GM12878 (cell line): Measurements from ENCODE around the gene C1orf210.

Experiments used
- YY1 ChIP-seq: IDR thresholded peaks from 2 replicates; pipeline ENCODE4 v1.6.1; 2011; ENCODE audit warnings: low read depth, mild to moderate bottlenecking, low read length
- TF ChIP-seq, protein P1 (sequence below): IDR thresholded peaks from 2 replicates; pipeline ENCODE4 v1.6.1; 2012; ENCODE audit warnings: low read depth, low read length, improper control_type of control experiment
- TF ChIP-seq, protein P2 (sequence below), 3 experiments: IDR thresholded peaks in 2 of 3; conservative IDR thresholded peaks in 1 of 3; 2 replicates each; pipeline ENCODE4 v1.5.1; 2011; ENCODE audit warnings: low read depth in 3 of 3, low read length in 3 of 3, mild to moderate bottlenecking in 3 of 3, control low read depth in 2 of 3, moderate library complexity in 2 of 3, inconsistent platforms in 1 of 3, mixed read lengths in 1 of 3; ENCODE audit not compliant: control insufficient read depth in 2 of 3, insufficient read depth in 1 of 3; ENCODE audit errors: extremely low read depth in 1 of 3

GRCh38 chr1:43238085-43238484 is 47.3 kb downstream of the C1orf210 start:
- TF ChIP-seq, protein P1, sequence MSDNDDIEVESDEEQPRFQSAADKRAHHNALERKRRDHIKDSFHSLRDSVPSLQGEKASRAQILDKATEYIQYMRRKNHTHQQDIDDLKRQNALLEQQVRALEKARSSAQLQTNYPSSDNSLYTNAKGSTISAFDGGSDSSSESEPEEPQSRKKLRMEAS: no peak
- peak; percentile 65 for TF ChIP-seq YY1
- TF ChIP-seq, protein P2, sequence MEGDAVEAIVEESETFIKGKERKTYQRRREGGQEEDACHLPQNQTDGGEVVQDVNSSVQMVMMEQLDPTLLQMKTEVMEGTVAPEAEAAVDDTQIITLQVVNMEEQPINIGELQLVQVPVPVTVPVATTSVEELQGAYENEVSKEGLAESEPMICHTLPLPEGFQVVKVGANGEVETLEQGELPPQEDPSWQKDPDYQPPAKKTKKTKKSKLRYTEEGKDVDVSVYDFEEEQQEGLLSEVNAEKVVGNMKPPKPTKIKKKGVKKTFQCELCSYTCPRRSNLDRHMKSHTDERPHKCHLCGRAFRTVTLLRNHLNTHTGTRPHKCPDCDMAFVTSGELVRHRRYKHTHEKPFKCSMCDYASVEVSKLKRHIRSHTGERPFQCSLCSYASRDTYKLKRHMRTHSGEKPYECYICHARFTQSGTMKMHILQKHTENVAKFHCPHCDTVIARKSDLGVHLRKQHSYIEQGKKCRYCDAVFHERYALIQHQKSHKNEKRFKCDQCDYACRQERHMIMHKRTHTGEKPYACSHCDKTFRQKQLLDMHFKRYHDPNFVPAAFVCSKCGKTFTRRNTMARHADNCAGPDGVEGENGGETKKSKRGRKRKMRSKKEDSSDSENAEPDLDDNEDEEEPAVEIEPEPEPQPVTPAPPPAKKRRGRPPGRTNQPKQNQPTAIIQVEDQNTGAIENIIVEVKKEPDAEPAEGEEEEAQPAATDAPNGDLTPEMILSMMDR (IDR thresholded peaks at IDR 0.05 in 2 of 3, conservative IDR thresholded peaks at IDR 0.05 in 1 of 3; ENCODE audit: control insufficient read depth in 2 of 3, extremely low read depth in 1 of 3, insufficient read depth in 1 of 3, low read depth in 3 of 3, low read length in 3 of 3): peak; percentile 62 to 76 (median 74)
